ENCODE results near the gene LIPG.

Gene LIPG

GRCh38 chr18:49646873-49647272 lies 85.0 kb downstream of the LIPG start:
- ATAC-seq = no peak

GRCh38 chr18:49647496-49648168 lies 85.8 kb downstream of the LIPG start:
- TF ChIP-seq ZNF70 (CRISPR knock-in tag; IDR thresholded peaks at IDR 0.05) (no peak), PATZ1 (CRISPR knock-in tag; IDR thresholded peaks at IDR 0.05; ENCODE audit: borderline replicate concordance) (no peak), SNAI2 (CRISPR knock-in tag; IDR thresholded peaks at IDR 0.05) (no peak), TOX (CRISPR knock-in tag; IDR thresholded peaks at IDR 0.05; ENCODE audit: borderline replicate concordance) (no peak), POU6F1 (CRISPR knock-in tag; IDR thresholded peaks at IDR 0.05; ENCODE audit: borderline replicate concordance, low read depth) (no peak), CSRNP3 (CRISPR knock-in tag; IDR thresholded peaks at IDR 0.05) (no peak), GLIS3 (CRISPR knock-in tag; IDR thresholded peaks at IDR 0.05) (no peak), ZC3H10 (CRISPR knock-in tag; IDR thresholded peaks at IDR 0.05) (no peak), ZFP30 (CRISPR knock-in tag; IDR thresholded peaks at IDR 0.05) (no peak), TCF4 (CRISPR knock-in tag; IDR thresholded peaks at IDR 0.05; ENCODE audit: borderline replicate concordance) (no peak), ZNF565 (CRISPR knock-in tag; conservative IDR thresholded peaks at IDR 0.05; ENCODE audit: low read depth) (no peak), ZNF8 (CRISPR knock-in tag; IDR thresholded peaks at IDR 0.05) (no peak), ARNTL (CRISPR knock-in tag; IDR thresholded peaks at IDR 0.05; ENCODE audit: borderline replicate concordance, low read depth) (no peak), RARB (CRISPR knock-in tag; IDR thresholded peaks at IDR 0.05) (no peak), ZFP3 (CRISPR knock-in tag; IDR thresholded peaks at IDR 0.05) (no peak), CSDC2 (CRISPR knock-in tag; IDR thresholded peaks at IDR 0.05) (no peak), CREB5 (CRISPR knock-in tag; IDR thresholded peaks at IDR 0.05; ENCODE audit: low read depth) (no peak)
- ATAC-seq = peak; percentile 48; the same call in 2 of the 3 replicates

More at GRCh38 chr18:49646873-49647272, 85.0 kb downstream of the LIPG start:
- no peak for TF ChIP-seq ZC3H10 (CRISPR knock-in tag; IDR thresholded peaks at IDR 0.05)
- no peak for TF ChIP-seq TOX (CRISPR knock-in tag; IDR thresholded peaks at IDR 0.05; ENCODE audit: borderline replicate concordance)
- no peak for TF ChIP-seq POU6F1 (CRISPR knock-in tag; IDR thresholded peaks at IDR 0.05; ENCODE audit: borderline replicate concordance, low read depth)
- TF ChIP-seq ISL1 (CRISPR knock-in tag; IDR thresholded peaks at IDR 0.05) = no peak
- no peak for TF ChIP-seq PPARA (CRISPR knock-in tag; IDR thresholded peaks at IDR 0.05; ENCODE audit: borderline replicate concordance)
- TF ChIP-seq TSHZ2 (CRISPR knock-in tag; IDR thresholded peaks at IDR 0.05) = no peak
- no peak for TF ChIP-seq RARB (CRISPR knock-in tag; IDR thresholded peaks at IDR 0.05)
- no peak for TF ChIP-seq ZNF70 (CRISPR knock-in tag; IDR thresholded peaks at IDR 0.05)

Data from SK-N-SH treated with all-trans-retinoic acid at 6 μM for 48 hours (cell line).